ENCODE data around the gene EIF2D.
"Not testable (repeated sequence)": the region's sequence is repeated elsewhere in the genome, so short reads cannot be mapped to it uniquely, and the experiment has no call there.

The EIF2D gene, protein sequence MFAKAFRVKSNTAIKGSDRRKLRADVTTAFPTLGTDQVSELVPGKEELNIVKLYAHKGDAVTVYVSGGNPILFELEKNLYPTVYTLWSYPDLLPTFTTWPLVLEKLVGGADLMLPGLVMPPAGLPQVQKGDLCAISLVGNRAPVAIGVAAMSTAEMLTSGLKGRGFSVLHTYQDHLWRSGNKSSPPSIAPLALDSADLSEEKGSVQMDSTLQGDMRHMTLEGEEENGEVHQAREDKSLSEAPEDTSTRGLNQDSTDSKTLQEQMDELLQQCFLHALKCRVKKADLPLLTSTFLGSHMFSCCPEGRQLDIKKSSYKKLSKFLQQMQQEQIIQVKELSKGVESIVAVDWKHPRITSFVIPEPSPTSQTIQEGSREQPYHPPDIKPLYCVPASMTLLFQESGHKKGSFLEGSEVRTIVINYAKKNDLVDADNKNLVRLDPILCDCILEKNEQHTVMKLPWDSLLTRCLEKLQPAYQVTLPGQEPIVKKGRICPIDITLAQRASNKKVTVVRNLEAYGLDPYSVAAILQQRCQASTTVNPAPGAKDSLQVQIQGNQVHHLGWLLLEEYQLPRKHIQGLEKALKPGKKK

DNA sequence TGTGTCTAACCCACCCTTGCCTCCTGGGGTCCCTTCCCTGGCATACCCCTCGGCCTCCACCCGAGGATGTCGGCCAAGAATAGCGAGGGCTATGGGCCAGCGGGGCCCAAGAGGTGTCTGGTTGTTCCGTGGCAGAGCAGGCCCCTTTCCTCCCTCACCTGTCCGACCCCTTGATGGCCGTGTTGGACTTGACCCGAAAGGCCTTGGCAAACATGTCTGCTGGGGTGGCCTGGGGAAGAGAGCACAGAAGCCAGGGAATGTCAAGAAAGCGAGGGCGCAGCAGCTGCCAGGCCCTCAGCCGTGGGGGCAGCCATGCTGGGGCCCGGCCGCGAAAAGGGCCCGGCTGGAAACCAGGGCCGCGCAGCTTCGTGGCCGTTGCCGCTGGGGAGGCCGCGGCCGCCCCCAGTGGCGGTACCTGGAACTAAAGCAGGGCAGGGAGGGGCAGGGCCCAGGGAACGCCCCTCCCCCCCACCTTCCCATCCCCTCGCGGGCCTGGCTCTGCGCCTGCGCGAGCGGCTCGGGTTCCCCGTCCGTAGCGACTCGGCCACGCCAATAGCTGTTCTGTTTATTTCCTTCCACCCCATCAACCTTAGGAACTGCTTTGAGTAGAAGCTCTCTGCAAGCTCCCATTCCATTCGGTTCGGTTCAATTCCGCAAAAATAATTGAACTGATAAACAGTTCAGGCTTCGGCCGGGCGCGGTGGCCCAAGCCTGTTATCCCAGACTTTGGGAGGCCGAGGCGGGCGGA, at the start of gene EIF2D:
Gene EIF2D, minus strand, starts transcription at position 337 of the 748 bp plus-strand sequence. Its CDS starts 123 bp downstream, at position 214.
- peak; percentile 81 for DNase-seq (ENCODE audit: low read depth)

DNA sequence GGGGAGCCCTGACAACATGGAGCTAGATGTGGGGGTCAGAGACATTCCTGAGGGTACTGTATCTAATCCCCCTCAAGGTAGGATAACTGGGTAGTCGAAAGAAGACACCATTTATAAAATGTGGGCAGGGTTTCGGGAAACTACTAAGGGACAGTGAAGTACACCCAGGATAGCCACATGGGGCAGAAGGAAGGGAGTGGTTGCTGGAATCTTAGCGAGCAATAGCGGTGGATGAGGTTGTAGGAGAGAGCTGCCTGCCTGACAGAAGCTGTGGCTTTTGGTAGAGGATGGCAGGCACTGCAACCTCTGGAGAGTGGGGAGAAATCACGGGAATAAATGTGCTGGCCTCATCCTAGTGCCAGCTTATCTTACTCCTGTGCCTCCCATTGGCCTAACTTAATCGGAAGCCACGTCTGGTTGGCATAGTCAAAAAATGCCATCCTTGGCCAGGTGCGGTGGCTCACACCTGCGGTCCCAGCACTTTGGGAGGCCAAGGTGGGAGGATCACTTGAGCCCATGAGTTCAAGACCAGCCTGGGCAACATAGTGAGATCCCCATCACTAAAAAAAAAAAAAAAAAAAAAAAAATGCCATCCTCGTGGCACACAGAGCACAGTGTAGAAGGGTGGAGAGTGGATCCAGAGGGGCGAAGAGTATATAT, 49.0 kb upstream of the EIF2D start:
- no peak for DNase-seq (ENCODE audit: low read depth)

DNA sequence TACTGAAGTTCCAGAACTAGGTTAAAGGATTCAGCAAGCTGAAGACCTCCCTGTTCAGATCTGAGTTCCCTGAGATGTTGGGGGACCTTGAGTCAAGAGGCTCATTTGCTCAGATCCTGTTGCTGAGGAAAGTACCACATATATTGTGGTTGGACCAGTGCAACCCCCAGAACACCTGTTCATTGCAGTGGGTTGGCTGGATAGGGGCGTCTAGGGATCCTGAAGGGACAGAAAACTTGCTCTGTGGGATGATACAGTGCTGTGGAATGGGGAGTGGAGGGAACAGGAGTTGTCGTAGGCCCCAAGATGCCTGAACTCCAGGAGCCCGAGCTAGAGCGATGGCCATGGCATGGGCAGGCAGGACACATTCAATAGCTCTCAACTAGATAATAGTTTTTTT, 47.9 kb upstream of the EIF2D start:
- no peak for DNase-seq (ENCODE audit: low read depth)

DNA sequence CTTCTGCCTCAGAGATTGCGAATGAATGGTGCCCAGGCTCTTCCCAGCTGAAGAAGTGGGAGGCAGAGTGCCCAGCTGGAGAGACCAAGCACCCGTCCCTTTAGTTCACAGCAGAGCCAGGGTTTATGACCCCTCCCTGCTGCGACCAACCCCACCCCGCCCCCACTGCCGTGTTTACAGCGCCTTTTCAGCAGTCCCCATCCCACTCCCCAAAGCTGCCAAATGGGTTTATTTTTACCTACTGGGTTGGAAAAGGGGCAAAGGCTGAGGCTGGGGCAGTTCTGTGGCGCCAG, 46.7 kb upstream of the EIF2D start:
- no peak for DNase-seq (ENCODE audit: low read depth)

DNA sequence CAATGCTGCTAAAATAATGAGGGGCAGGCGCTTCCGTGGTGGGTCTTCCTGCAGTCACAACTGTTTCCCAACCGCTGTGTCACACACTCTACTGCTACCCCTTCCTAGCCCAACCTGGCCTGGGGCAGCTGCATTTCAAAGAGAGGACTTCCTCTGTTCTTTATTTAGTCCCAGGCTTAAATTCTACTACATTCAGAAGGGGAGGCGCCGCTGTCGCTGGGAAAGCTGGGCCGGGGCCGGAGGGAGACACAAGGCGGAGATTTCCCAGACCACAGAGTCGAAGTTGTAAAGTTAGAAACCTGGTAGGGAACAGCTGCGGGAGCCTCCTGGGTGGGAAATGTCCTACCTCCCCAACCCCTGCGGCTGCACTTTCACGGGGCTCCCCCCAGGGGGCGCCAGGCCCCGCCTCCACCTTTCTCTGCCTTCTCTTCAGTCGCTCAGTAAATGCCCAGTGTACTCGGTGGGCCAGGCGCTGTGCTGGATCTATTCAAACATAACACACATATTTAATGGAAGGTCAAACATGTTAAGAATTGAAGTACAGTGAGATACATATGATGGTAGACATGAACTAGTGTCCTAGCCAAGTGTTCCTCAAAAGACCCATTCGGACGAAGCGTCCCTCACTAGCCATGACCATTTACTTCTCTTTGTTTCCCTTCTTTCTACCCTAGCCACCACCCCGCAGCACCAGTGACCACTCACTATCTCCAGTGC, 46.2 kb upstream of the EIF2D start:
- DNase-seq (ENCODE audit: low read depth) = peak; percentile 2

DNA sequence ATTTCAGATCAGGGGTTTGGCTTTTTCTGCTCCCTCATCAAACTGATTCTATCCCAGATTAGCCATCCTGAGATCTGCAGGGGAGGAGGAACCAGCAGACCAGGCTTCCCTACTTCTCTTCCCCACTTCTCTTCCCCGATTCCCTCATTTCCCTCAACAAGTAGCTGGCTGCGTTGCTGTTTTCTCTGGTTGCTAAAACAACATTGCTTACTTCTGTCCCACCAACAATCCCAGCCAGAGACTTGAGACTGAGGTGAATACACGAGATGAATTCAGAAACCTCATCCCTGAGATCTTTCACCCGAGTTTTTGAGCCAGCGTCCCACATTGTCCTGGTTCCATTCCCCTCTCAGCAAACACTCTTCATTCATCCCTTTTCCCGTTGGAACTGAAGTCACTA, 45.5 kb upstream of the EIF2D start:
- DNase-seq (ENCODE audit: low read depth) = no peak

DNA sequence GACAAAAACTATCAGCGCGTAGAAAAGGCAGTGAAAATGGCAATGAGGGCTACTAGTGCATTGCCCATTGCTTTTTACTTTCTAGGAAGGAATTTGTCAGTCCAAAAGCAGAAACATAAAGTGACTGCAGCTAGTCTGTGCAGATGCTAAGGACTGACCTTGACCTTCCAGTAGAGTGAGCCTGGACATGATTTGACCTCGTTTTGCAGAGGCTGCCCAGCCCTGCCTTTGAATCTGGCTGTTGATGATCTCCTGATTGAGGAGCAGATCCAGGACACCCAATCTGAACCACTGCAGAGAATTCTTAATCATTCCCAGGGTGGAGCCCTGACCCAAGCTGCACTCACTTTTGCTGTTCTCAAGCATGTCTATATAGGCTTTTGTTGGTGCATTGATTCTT, 44.7 kb upstream of the EIF2D start:
- no peak for DNase-seq (ENCODE audit: low read depth)

DNA sequence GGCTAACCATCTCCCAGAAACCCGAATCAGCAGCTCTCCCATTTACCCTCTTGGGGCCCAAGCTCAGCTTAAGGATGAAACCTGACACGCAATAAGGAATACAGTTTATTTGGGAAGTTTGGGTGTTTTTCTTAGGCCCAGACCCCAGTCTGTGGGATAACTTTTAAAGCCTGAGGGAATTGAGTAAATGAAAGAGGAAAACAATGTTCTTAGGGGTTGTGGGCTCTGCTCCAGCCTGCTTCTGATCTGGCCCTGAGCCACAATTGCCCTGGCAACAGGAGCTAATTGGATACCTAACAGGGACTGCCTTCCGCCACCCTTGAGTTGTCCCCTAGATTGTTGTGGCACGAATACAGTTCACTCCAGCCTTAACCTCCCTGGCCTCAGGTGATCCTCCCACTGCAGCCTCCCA, 43.2 kb upstream of the EIF2D start:
- DNase-seq (ENCODE audit: low read depth) = no peak

DNA sequence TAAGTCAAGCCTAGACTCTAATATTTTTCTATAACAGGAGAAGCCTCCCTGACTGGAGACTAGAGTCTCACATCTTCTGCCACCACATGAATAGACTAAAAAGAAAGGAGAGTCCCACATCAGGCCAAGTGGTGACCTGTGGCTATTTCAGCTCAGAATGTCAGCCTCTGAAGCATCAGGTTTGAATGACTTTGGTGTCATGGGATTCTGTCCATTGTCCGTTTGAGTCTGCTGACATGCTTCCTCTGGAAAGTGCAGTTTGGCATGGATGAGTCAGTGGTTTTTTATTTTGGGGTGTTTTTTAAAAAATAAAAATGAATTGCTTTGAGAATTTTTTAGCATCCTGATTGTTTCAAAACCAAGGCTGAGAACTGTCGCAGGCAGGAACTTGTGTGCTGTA, 42.6 kb upstream of the EIF2D start:
- no peak for DNase-seq (ENCODE audit: low read depth)

DNA sequence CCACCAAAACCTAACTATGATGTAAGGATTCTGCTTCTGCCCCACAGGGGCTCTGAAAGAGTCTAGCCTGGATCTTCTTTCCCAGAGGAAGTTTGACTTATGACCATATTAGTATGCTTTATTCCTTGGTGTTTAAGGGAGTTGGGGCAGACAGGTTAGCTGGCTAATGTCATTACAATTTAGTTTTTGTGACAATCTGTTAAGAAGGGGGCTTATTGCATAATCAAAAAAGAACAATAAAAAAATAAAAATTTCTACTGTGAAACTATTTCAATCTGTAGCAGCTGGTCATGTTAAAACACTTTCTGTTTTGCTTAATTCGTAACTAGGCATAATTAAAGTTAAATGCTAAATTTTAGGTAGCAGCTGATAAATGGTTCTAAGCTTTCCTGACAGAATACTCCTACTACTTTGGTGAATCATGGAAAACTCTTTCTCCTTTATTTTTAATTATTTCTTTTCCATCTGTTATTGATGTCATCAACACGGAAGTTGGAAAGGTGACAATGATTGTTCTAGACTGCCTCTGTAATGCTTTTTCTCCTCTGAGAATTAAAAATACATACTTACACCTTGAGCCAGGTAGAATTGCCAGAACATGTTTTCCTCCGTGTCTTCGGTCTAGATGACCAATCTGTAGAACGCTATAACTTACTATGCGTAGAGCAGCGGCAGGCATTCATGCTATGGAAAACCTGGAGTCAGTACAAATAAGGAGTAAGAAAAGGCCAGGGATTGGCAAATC, 41.6 kb upstream of the EIF2D start:
- no peak for DNase-seq (ENCODE audit: low read depth)

DNA sequence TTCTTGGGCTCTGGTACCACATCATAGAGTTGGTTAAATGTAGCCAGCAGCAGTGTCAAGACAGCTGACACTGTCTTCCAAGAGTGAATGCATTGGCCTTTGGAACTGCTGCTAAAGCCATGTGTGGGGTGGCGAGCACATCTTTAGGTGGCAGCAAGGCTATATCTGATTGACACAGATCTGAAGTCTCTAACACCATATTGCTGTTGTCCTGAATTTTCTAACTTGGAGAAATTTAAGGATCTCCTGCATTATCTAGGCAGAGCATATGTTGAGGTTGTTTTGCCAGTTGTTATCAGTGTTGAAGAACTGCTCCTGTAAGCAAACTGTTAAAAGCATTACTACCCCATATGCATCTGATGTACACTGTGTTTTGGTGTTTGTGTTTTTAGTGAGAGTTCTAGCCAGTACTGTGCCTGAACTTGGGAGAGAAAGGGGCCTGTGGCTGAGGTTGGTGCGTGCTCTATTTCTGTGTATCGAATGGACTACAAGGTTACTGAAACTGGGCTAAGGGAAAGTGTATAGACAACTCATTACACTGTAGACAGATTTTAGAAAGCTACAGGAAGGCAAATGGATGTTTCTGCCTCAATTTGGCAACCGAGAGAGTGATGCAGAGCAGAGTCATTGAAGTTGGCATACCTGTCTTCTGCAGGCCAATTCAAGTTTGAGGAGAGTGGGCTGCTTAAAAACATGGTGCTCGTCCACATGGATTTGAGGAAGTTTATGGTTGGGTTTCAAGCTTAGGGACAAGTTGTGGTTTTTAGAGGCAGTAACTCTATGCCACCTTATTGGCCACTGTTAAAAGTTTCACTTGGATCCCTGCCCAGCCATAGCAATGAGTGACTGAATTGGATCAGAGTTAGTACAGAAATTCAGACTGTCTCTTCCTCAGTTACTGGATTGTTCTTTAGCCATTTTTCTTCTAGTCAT, 40.0 kb upstream of the EIF2D start:
- DNase-seq (ENCODE audit: low read depth) = no peak

DNA sequence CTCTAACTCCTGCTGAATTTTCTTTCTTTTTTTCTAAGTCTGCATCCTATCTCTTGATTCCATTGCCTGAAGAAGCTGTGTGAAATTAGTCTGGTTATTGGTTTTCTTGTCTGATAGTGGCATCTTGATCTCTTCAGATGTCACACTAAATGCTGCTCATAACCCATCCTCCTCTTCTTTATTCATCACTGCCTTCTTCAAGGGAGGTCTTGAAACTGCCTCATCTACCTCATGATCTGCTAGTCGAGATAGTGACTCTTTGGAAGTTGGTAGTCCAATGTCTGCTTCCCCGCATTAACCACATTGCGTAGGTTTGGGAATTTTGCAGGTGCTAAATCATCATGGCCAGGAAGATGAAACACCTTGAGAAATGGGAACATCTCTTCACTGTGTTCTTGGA, 38.7 kb upstream of the EIF2D start:
- DNase-seq (ENCODE audit: low read depth) = no peak

DNA sequence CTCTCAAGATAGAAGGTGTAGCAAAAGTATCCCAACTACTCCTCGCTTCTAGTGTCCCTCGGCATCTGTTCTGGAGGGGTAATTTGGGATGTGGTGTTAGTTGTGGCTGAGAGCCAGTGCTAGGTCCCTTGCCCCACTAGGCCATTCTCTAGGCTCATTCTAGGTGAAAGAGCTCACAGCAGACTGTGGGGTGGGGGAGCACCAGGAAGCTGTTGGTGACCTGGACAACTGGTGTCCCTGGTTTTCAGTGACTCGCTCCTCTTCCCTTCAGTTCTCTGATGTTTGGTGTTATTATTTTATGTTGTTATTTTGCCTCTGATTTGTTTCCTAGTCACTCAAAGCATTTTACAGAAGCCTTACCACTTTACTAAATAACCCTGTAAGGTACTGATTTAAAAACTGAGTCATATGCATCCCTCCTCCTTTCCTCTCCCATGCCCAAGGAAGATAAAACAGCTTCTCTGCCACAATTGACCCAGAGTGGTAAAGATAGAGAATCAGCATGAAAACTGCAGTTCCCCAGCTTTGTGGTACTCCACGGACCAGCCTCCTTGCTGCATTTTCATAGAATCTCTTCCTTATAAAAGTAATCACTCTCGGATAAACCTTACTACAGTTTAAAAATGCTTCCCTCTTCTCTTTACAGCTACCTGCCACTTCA, 37.1 kb upstream of the EIF2D start:
- no peak for DNase-seq (ENCODE audit: low read depth)

DNA sequence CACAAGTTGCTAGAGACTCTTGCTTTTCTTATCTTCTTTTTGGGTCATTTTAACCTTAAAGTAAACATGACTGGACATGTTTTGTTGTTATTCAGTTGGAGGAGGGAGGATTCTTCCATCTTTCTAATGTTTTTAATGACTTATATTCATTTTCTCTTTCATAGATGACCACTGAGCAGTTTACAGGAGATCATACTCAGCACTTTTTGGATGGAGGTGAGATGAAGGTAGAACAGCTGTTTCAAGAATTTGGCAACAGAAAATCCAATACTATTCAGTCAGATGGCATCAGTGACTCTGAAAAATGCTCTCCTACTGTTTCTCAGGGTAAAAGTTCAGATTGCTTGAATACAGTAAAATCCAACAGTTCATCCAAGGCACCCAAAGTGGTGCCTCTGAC, 35.0 kb upstream of the EIF2D start:
- DNase-seq (ENCODE audit: low read depth) = no peak

DNA sequence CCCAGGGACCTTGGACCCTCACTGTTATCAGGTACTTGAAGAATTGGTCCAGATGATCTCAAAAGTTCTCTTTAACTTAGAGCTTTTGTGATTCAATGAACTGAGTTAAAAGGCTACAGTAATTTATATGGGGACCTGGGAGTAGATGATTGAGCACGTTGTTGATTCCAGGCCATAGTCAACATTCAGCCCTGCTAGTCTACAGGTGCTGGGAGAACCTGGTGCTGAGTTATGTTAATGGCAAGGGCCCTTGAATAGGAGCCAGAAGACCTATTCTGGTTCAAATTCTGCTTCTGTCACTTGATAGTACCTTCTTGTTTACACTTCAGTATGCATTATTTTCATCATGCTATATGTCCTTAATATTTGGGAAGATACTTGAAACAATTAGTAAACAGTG, 34.2 kb upstream of the EIF2D start:
- no peak for DNase-seq (ENCODE audit: low read depth)

DNA sequence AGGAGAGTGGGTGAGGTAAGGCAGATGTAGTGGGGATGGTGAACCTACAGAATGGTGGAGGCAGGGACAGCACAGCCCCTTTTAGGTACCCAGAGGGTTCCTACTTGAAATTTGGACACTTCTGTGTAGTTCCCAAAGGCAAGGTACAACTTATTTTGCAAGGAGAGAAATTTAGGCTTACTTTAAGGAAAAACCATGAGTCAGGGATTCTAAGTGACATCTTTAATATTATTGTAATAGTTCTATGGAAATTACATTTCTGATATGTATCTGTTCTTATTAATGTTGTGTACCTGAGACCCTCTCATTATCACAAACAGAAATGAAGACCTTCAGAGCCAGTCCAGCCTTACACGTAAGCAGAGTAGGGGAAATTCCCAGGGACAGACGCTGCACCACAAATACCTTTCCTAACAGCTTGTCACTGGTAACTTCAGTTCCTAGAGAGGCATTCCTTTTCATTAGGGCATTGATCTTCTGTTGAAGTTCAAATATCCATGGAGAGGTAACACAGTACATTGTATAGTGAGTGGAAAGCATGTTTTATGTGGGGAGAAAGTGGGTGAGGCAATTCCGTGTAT, 30.9 kb upstream of the EIF2D start:
- DNase-seq (ENCODE audit: low read depth) = no peak

DNA sequence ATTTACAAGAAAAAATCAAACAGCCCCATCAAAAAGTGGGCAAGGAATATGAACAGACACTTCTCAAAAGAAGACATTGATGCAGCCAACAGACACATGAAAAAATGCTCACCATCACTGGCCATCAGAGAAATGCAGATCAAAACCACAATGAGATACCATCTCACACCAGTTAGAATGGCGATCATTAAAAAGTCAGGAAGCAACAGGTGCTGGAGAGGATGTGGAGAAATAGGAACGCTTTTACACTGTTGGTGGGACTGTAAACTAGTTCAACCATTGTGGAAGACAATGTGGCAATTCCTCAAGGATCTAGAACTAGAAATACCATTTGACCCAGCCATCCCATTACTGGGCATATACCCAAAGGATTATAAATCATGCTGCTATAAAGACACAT, 29.8 kb upstream of the EIF2D start:
- not testable (repeated sequence) for DNase-seq (ENCODE audit: low read depth)

DNA sequence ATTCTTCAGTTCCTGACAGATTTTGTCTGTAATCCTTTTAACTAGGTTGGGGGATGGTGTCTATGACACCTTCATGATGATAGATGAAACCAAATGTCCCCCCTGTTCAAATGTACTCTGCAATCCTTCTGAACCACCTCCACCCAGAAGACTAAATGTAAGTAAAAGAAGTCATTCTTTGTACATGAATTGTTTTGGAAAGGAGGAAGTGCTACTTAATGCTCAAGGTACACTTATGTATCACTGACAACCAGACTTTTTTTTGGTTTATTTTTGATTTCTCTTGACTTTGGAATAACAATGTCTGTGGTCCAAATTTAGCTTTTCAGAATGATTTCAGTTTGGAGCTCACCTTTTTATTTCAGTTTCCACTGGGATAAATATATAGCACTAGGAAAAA, 25.3 kb upstream of the EIF2D start:
- DNase-seq (ENCODE audit: low read depth) = no peak

DNA sequence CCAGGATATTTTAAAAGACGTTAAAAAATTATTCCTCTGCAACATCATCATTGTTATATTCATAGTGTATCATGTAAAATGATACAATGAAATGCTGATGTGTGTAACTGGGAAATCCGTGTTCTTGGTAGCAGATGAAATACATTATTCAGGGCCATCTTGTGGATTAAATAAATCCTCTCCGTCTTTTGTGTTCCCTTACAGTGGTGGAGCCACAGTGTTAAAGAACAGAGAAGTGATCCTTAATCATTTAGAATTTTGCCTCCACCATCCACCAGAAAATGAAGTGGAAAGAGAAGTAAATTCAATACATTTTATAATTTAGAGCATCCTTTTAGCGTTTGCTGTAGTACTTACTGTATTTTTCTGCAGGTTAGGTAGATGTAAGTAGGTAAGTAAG, 24.4 kb upstream of the EIF2D start:
- DNase-seq (ENCODE audit: low read depth) = no peak

DNA sequence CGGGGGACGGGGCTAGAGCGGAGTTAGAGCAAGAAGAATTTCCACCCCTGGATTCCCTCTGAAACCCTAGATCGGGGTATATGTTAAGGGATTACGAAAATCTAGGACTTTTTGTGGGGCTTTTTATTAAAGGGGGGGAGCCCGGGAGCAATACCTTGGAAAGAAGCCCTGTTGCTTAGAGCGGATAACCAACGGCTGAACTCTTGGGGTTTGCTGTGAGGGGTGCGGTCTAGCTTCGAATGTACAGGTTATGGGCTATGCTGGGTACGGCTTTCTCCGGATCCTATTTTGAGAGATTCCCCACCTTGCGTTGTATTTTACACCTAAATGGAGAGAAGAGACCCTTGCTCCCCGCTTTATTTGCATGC, 23.7 kb upstream of the EIF2D start:
- no peak for DNase-seq (ENCODE audit: low read depth)

All from T-helper 22 cell (primary cell).